WTC11 (cell line): Measurements from ENCODE around the gene HNRNPAB. TPM values are rescaled to one million over a fixed set of nuclear protein-coding genes. Genes with fewer than 3 reads are reported as not detected.

Experiments used
- ATAC-seq: fragments of 200-7000 bp; cut with Tn5 transposase; 2 replicates; pipeline ENCODE4 v1.10.0; 2021; ENCODE audit warnings: mild to moderate bottlenecking, moderate library complexity
- CTCF ChIA-PET: fragments of 300-600 bp; sonication (Branson Sonifier 250); formaldehyde crosslinking; loops from one replicate; lab custom pipeline; 2021; ENCODE audit warnings: antibody characterized with exemption; lab: Charles Lee
- POLR2A ChIA-PET: fragments of 350-600 bp; sonication (Branson Sonifier 250); formaldehyde crosslinking; loops from one replicate; lab custom pipeline; 2021; ENCODE audit warnings: antibody characterized with exemption; lab: Charles Lee
- DNase-seq: peaks from one replicate; pipeline ENCODE4 v3.0.0; 2021; ENCODE audit warnings: low spot score
- H3K27ac Mint-ChIP-seq: 2 replicates; pipeline ENCODE4 v1.8.0; 2021; ENCODE audit warnings: mixed read lengths
- H3K27me3 Mint-ChIP-seq: 2 replicates; pipeline ENCODE4 v1.8.0; 2021; ENCODE audit warnings: low read depth, mild to moderate bottlenecking, moderate library complexity, mixed read lengths
- H3K36me3 Mint-ChIP-seq: 2 replicates; pipeline ENCODE4 v1.8.0; 2021; ENCODE audit warnings: mixed read lengths
- H3K4me1 Mint-ChIP-seq: 2 replicates; pipeline ENCODE4 v1.8.0; 2022; ENCODE audit warnings: mixed read lengths
- H3K4me3 Mint-ChIP-seq: 2 replicates; pipeline ENCODE4 v1.8.0; 2021; ENCODE audit warnings: mild to moderate bottlenecking, moderate library complexity, mixed read lengths
- H3K9me3 Mint-ChIP-seq: 2 replicates; pipeline ENCODE4 v1.8.0; 2021; ENCODE audit warnings: mixed read lengths
- ESRRA ChIP-seq: sonication (generic); formaldehyde crosslinking; IDR thresholded peaks from 2 replicates; pipeline ENCODE4 v1.8.1; 2022; ENCODE audit warnings: mild to moderate bottlenecking, missing genetic modification reagents, borderline replicate concordance
- FOXK1 ChIP-seq: sonication (generic); formaldehyde crosslinking; IDR thresholded peaks from 2 replicates; pipeline ENCODE4 v1.8.0; 2022; ENCODE audit warnings: mild to moderate bottlenecking, moderate library complexity, missing genetic modification reagents
- GRHL2 ChIP-seq: fragments of 250-450 bp; sonication (Bioruptor Pico); IDR thresholded peaks from 2 replicates; pipeline ENCODE4 v1.8.0; 2022; ENCODE audit warnings: mild to moderate bottlenecking, moderate library complexity; ENCODE audit not compliant: insufficient replicate concordance, severe bottlenecking
- IRF2 ChIP-seq: sonication (generic); formaldehyde crosslinking; IDR thresholded peaks from 2 replicates; pipeline ENCODE4 v1.8.0; 2022; ENCODE audit warnings: low read depth, missing genetic modification reagents, borderline replicate concordance
- NFATC4 ChIP-seq: fragments of 250-450 bp; sonication (Bioruptor Pico); IDR thresholded peaks from 2 replicates; pipeline ENCODE4 v1.9.0; 2021; ENCODE audit warnings: mild to moderate bottlenecking
- SMAD4 ChIP-seq: sonication (generic); formaldehyde crosslinking; IDR thresholded peaks from 2 replicates; pipeline ENCODE4 v1.8.0; 2022; ENCODE audit warnings: mild to moderate bottlenecking, missing genetic modification reagents
- TEAD4 ChIP-seq: sonication (generic); formaldehyde crosslinking; IDR thresholded peaks from 2 replicates; pipeline ENCODE4 v1.8.0; 2022; ENCODE audit warnings: mild to moderate bottlenecking, missing genetic modification reagents
- TP53 ChIP-seq: sonication (generic); formaldehyde crosslinking; IDR thresholded peaks from 2 replicates; pipeline ENCODE4 v1.8.1; 2023; ENCODE audit warnings: mild to moderate bottlenecking, missing genetic modification reagents
- ZNF423 ChIP-seq: fragments of 250-450 bp; sonication (Bioruptor Pico); IDR thresholded peaks from 2 replicates; pipeline ENCODE4 v2.1.2; 2022; ENCODE audit warnings: mild to moderate bottlenecking, moderate library complexity
- total RNA-seq: library from RNA; stranded (reverse); gene quantifications from 3 replicates; pipeline ENCODE4 v1.2.3, GENCODE V29; 2021
- TF ChIP-seq, protein P1 (sequence below): fragments of 250-450 bp; sonication (Bioruptor Pico); IDR thresholded peaks from 2 replicates; pipeline ENCODE4 v1.9.0; 2021; ENCODE audit warnings: mild to moderate bottlenecking, borderline replicate concordance
- TF ChIP-seq, protein P2 (sequence below): sonication (generic); formaldehyde crosslinking; IDR thresholded peaks from 2 replicates; pipeline ENCODE4 v1.8.1; 2023; ENCODE audit warnings: mild to moderate bottlenecking, missing genetic modification reagents, moderate library complexity
- TF ChIP-seq, protein P3 (sequence below): fragments of 250-450 bp; sonication (Bioruptor Pico); conservative IDR thresholded peaks from 2 replicates; pipeline ENCODE4 v1.9.0; 2021; ENCODE audit warnings: mild to moderate bottlenecking
- TF ChIP-seq, protein P4 (sequence below): sonication (generic); formaldehyde crosslinking; IDR thresholded peaks from 2 replicates; pipeline ENCODE4 v1.8.0; 2022; ENCODE audit warnings: missing genetic modification reagents
- TF ChIP-seq, protein P5 (sequence below): sonication (generic); formaldehyde crosslinking; IDR thresholded peaks from 2 replicates; pipeline ENCODE4 v1.8.0; 2022; ENCODE audit warnings: mild to moderate bottlenecking, missing genetic modification reagents

Gene HNRNPAB
- total RNA-seq, 1 experiment from 2014 or later, result 457 TPM

DNA sequence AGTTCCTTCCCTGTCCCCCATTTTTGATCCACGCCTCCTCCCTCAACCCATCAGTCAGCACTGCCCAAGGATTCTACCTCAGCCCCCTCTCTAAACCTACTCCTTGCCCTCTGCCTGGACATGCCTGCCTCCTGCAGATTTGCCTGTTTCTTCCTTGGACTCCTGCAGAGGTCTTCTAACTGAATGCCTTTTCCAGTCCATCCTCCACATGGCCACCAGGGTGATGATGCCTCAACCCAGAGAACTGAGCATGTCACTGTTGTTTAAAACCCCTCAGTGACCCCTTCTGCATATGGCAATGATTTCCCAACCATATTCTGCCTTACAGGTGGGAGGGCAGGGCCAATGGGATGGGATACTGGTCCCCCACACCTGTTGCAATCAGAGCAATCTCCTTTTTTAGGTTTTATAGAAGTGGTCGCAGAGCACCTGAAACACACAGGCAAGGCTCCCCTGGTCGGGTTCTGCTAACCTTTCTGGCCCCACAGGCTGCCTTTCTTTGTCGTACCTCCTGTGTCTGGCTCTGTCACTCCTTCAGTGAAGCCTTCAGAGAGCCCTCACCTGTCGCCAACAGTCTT lies 19.0 kb downstream of the HNRNPAB start:
- Mint-ChIP-seq H3K27me3 (0 out of 2 replicates have a peak, but pooled peaks cover 2% of the 10 kb centered on the region), H3K4me1 (peaks cover 18% of the 10 kb centered on the region), H3K4me3 (no peak overlapping the region), H3K27ac (0 out of 2 replicates have a peak overlapping the region, but pooled peaks have one; percentile 58), H3K36me3 (peaks cover 49% of the 10 kb centered on the region), H3K9me3 (peaks cover 8% of the 10 kb centered on the region)
- DNase-seq, result no peak
- peak; percentile 20 for ATAC-seq
- ChIA-PET POLR2A (interaction anchor here (1.2 kb wide), 1 partner anchor 10 kb away, joined by 8 read pairs; no protein-coding TSS in a partner anchor), CTCF (interaction anchor here (0.6 to 2.3 kb wide), 6 partner anchors 9 to 16 kb away, joined by 3 to 13 read pairs (median 4); partner anchors contain the start of gene PHYKPL)
- TF ChIP-seq, protein P1, sequence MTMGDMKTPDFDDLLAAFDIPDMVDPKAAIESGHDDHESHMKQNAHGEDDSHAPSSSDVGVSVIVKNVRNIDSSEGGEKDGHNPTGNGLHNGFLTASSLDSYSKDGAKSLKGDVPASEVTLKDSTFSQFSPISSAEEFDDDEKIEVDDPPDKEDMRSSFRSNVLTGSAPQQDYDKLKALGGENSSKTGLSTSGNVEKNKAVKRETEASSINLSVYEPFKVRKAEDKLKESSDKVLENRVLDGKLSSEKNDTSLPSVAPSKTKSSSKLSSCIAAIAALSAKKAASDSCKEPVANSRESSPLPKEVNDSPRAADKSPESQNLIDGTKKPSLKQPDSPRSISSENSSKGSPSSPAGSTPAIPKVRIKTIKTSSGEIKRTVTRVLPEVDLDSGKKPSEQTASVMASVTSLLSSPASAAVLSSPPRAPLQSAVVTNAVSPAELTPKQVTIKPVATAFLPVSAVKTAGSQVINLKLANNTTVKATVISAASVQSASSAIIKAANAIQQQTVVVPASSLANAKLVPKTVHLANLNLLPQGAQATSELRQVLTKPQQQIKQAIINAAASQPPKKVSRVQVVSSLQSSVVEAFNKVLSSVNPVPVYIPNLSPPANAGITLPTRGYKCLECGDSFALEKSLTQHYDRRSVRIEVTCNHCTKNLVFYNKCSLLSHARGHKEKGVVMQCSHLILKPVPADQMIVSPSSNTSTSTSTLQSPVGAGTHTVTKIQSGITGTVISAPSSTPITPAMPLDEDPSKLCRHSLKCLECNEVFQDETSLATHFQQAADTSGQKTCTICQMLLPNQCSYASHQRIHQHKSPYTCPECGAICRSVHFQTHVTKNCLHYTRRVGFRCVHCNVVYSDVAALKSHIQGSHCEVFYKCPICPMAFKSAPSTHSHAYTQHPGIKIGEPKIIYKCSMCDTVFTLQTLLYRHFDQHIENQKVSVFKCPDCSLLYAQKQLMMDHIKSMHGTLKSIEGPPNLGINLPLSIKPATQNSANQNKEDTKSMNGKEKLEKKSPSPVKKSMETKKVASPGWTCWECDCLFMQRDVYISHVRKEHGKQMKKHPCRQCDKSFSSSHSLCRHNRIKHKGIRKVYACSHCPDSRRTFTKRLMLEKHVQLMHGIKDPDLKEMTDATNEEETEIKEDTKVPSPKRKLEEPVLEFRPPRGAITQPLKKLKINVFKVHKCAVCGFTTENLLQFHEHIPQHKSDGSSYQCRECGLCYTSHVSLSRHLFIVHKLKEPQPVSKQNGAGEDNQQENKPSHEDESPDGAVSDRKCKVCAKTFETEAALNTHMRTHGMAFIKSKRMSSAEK (CRISPR knock-in tag), result no peak
- TF ChIP-seq, protein P2, sequence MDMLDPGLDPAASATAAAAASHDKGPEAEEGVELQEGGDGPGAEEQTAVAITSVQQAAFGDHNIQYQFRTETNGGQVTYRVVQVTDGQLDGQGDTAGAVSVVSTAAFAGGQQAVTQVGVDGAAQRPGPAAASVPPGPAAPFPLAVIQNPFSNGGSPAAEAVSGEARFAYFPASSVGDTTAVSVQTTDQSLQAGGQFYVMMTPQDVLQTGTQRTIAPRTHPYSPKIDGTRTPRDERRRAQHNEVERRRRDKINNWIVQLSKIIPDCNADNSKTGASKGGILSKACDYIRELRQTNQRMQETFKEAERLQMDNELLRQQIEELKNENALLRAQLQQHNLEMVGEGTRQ (CRISPR knock-in tag), result no peak
- TF ChIP-seq, protein P3, sequence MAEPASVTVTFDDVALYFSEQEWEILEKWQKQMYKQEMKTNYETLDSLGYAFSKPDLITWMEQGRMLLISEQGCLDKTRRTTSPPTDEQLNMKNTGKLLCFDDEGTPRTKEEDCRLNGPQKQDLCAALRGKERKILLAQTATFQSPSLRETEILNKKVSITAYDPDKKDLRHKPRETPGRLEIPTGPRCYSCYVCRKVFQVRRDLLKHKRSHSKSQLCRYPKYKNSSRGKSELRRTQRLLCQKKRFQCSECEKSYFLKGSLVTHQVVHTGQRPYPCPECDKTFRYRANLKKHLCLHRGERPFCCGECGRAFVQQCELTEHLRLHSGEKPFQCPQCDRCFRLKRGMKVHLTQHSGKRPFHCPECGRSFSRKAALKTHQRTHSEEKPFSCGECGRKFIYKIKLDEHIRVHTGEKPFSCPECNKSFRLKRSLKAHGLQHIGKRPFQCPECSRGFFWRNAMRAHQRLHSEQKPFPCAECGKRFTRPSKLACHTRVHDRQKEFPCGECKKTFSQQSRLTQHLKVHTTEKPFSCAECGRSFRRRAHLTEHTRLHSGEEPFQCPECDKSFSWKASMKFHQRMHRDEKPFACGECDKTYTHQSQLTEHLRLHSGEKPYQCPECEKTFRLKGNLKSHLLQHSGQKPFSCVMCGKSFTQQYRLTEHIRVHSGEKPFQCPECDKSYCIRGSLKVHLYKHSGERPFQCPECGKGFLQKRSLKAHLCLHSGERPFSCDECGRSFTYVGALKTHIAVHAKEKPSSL (CRISPR knock-in tag), result no peak
- TF ChIP-seq GRHL2 (CRISPR knock-in tag) (no peak), SMAD4 (CRISPR knock-in tag) (no peak)

DNA sequence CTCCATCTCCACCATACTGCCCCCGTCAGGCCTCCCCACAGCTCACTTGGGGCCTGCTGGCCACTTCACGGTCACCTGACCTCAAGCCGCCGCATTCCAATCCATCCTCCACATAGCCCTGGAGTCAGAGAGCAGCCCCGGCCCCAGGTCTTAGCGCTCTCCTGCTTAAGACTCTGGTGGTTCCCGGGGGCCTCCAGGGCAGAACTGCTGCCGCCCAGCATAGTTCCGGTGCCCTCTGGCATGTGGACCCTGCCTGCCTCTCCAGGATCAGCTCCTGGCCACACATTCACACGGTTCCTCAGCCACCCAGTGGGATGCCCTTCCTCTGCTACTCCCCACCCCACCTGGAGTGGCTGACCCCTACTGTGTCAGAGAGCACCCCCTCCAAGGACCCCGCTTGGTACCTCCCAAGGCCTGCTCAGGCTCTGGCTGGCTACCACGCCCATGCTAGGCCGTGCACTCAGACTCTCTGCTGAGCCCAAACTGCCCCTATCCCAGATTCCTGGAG lies 19.5 kb downstream of the HNRNPAB start:
- no peak overlapping the region for H3K4me3 Mint-ChIP-seq
- 0 out of 2 replicates have a peak, but pooled peaks cover 2% of the 10 kb centered on the region for H3K27me3 Mint-ChIP-seq
- TF ChIP-seq, protein P4, sequence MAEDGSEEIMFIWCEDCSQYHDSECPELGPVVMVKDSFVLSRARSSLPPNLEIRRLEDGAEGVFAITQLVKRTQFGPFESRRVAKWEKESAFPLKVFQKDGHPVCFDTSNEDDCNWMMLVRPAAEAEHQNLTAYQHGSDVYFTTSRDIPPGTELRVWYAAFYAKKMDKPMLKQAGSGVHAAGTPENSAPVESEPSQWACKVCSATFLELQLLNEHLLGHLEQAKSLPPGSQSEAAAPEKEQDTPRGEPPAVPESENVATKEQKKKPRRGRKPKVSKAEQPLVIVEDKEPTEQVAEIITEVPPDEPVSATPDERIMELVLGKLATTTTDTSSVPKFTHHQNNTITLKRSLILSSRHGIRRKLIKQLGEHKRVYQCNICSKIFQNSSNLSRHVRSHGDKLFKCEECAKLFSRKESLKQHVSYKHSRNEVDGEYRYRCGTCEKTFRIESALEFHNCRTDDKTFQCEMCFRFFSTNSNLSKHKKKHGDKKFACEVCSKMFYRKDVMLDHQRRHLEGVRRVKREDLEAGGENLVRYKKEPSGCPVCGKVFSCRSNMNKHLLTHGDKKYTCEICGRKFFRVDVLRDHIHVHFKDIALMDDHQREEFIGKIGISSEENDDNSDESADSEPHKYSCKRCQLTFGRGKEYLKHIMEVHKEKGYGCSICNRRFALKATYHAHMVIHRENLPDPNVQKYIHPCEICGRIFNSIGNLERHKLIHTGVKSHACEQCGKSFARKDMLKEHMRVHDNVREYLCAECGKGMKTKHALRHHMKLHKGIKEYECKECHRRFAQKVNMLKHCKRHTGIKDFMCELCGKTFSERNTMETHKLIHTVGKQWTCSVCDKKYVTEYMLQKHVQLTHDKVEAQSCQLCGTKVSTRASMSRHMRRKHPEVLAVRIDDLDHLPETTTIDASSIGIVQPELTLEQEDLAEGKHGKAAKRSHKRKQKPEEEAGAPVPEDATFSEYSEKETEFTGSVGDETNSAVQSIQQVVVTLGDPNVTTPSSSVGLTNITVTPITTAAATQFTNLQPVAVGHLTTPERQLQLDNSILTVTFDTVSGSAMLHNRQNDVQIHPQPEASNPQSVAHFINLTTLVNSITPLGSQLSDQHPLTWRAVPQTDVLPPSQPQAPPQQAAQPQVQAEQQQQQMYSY (CRISPR knock-in tag), result peak; percentile 89
- TF ChIP-seq FOXK1 (CRISPR knock-in tag) (no peak), TEAD4 (CRISPR knock-in tag) (no peak), IRF2 (CRISPR knock-in tag) (no peak), ESRRA (CRISPR knock-in tag) (no peak), NFATC4 (CRISPR knock-in tag) (0 out of 2 replicates have a peak, but pooled peaks have one; percentile 10), ZNF423 (CRISPR knock-in tag) (no peak), TP53 (CRISPR knock-in tag) (no peak)
- TF ChIP-seq, protein P5, sequence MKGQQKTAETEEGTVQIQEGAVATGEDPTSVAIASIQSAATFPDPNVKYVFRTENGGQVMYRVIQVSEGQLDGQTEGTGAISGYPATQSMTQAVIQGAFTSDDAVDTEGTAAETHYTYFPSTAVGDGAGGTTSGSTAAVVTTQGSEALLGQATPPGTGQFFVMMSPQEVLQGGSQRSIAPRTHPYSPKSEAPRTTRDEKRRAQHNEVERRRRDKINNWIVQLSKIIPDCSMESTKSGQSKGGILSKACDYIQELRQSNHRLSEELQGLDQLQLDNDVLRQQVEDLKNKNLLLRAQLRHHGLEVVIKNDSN, result peak; percentile 82
- TF ChIP-seq, protein P2 (CRISPR knock-in tag), result peak; percentile 81
- peaks cover 8% of the 10 kb centered on the region for H3K9me3 Mint-ChIP-seq
- peaks cover 18% of the 10 kb centered on the region for H3K4me1 Mint-ChIP-seq
- ChIA-PET CTCF (interaction anchor here (0.6 to 2.3 kb wide), 9 partner anchors 9 to 56 kb away, joined by 3 to 13 read pairs (median 3); partner anchors contain the start of gene PHYKPL), POLR2A (interaction anchor here (0.6 to 1.2 kb wide), 2 partner anchors 11 to 1953 kb away, joined by 4 to 8 read pairs; no protein-coding TSS in a partner anchor)
- DNase-seq, result peak; percentile 68
- H3K27ac Mint-ChIP-seq, result no peak overlapping the region
- peak; percentile 82 for ATAC-seq
- H3K36me3 Mint-ChIP-seq, result peaks cover 49% of the 10 kb centered on the region
